GM21619 (cell line): ENCODE results near the gene WBP1L.

ENCODE experiments used
- ATAC-seq: cut with Tn5 transposase; IDR thresholded peaks from one replicate; pipeline ENCODE4 v1.9.1; 2021; ENCODE audit not compliant: unreplicated experiment

The WBP1L gene

DNA sequence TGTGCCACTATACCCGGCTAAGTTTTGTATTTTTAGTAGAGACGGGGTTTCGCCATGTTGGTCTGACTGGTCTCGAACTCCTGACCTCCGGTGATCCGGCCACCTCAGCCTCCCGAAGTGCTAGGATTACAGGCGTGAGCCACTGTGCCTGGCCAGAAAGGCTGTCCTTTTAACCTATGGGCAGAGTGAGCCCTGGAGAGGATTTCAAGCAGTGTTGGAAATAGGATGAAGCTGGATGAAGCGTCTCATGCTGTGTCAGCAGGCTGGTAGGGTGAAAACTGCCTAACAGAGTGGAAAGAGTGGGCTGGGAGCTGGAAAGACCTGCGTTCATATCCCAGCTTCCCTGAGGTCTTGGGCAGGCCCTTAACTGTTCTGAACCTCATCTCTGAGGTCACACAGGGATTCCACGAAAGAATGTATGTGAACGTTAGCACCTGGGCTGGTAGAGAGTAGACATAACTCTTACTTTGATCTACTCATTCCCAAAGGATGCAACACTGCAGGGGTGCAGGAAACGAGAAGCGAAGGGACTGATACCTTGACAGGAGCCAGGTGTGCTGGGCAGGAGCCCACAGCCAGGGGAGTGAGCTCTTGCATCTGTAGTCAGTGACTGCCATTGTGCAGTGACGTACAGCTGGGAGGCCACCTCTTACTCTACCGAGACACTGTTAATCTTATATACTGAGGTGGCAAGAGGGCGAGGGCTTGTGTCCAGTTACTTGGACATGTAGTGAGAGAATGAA is 34.1 kb downstream of the WBP1L start:
- no peak for ATAC-seq

DNA sequence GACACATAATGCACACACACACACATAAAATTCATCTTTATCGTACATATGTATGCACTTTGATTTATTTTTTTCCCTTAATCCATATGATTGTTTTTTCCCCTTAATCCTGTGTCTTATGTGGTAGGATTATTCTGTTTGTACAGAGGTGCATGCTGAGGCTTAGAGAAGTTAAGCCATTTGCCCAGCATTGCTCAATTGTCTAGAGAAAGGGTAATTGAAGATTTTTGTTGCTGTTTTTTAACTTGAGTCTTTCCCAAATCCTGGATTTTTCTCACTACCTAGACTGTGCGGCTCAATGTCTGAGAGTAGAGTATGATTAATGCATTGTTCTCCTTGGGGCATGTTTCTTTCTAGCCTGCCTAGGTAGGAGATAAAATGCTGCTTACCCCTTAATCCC is 35.0 kb downstream of the WBP1L start:
- no peak for ATAC-seq

DNA sequence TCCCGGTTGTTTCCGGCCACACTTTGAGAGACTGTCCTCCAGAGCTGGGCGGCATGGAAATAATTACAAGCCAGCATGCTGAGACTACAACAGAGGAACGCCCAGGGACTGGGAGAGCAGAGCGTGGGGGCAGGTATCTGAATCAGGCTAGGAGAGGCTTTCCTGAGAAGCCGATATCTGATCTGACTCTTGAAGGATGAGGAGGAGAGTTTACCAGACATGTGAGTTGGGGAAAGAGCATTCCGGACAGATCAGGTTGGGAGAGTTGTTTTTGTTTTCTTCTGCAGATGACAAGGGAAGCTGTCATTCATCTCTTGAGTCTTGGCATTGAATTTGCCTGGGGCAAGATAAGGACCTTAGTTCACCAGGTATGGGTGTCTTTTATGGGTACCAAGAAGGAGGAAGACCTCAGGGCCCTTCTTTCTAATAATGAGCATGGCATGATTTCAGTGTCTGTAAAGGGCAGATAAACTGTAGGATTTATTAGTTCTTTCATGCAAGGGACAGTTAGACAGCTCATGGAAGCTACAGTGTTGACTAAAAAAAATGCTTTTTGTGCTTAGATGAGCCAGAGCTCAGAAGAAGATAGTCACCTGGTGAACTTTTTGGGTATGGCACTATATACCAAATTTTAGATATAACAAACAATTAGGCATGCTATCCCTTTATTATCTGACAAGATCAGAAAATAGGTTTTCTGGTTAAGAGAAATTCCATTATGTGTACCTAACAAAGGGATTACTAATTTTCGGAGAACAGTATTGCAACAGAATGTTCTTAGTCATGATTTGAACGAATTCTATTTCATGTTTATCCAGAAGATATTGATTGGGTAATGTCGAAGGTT is 36.2 kb downstream of the WBP1L start:
- no peak for ATAC-seq

DNA sequence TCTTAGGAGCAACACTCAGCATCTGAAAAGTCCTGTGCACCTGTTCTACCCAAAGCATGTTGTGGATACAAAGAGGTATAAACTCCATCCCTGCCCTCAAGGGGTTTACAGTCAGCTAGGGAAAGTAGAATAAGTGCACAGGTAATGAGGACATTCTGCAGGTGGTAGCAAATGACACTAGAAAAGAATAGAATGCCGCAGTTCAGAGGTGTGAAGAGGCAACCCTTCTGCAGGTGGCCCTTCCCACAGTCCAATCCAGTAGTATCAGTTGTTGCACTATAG is 36.7 kb downstream of the WBP1L start:
- ATAC-seq, result no peak

DNA sequence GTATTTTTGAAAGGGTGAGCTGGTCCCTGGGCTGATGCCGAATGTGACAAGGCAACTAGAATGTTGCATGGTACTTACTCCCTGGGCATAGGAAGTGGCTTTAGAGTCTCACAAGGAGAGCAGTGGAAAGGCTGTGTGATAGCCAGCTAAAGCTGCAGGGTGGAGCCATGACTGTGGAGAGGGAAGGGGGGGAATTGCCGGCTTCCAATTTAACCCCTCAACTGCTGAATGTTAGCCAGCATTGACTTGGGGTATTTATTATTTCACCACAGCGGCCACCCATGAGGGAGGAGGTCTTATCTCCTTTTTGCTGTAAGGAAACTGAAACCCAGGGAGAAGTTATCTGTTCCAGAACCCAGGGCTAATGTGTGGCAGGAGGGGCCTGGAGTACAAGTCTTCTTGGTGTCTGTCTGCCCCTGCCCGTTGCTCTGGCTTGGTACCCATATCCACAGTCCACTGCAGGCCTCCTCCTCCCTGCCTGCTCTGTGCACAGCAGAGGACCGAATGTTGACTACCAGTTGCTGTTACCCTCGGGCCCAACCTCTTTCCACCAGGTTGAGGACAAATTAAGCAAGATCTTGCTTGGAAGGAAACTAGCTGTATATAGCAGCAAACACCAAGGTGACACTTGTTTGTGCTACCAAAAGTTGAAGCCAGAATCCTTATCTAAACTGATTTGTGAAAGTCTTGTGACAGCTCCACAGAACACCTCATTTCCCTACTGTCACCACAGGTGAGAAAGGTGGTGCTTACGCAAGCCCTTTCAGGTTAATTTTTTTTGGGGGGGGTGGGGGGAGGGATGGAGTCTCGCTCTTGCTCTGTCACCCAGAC is 37.6 kb downstream of the WBP1L start:
- ATAC-seq, result no peak

DNA sequence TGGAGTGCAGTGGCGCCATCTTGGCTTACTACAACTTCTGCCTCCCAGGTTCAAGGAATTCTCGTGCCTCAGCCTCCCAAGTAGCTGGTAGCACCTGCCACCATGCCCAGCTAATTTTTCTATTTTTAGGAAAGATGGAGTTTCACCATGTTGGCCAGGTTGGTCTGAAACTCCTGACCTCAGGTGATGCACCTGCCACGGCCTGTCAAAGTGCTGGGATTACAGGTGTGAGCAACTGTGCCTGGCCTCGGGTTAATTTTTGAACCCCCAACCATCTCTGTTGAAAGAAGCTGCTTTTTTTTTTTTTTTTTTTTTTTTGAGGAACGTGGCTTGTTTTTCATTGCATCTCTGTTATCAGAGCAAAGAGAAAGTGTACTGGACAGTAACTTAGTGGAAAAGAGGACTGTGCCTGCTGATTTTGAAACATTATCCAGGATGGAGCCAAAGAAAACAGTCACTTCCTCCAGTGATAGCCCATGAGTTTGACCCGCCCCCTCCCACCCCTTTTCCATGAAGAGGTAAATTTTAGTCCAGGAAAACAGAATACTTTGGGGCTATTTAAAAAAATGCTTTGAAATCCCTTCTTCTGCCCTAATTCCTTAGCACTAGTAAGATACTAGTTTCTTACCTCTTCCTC is 38.3 kb downstream of the WBP1L start:
- no peak for ATAC-seq

DNA sequence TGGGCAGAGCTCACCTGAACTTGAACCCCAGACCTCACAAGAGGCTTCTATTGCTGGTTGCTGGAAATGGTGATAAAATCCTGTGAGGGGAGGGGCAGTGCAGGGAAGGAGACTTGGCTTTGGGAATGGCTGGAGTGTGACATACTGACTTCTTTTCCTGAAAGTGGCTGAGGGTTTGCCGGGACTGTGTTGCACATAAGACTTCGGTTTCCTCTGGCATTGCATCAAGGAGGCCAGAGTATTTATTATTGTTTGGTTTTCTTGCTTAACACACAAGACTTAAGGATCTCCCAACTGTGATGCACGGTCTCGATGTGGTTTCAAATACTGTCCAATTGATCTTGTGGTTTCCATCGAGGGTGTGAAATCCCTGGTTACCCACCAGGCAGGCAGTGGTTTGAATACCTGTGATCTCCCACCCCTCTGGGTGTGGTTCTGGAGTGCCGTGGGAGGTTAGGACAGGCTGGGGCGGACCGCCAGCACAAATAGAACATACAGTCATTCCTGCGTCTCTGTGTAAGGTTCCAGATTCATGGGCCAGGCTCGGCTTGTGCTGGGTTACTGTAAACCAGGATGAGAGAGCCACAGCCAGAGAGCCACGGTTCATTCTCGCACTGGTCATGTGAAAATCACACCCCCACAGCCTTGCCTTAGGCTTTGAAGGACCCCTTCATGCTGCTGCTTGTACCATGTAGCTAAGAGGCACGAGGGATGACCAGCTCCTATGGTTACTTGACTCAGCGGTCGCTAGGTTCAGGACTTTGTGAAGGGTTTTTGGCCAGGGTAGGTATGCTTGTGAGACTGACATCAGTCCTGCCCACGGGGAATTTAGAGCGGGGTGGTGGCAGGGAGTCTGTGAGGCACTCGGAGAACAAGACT is 39.2 kb downstream of the WBP1L start:
- no peak for ATAC-seq

DNA sequence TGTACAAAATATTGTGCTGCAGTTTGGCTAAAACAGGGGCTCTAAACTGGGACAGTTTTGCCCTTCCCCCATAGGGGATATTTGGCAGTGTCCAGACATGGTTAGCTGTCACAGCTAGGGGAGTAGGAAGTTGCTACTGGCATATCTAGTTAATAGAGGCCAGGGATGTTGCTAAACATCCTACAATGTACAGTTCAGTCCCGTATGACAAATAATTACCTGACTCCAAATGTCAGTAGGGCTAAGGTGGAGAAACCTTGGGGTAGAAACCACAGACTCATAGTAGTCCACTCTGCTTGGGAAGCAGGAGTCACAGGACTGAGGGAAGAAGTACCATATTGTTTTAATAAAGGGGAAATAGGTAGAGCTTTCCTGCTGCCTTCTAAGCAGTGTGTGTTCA is 39.8 kb downstream of the WBP1L start:
- no peak for ATAC-seq

DNA sequence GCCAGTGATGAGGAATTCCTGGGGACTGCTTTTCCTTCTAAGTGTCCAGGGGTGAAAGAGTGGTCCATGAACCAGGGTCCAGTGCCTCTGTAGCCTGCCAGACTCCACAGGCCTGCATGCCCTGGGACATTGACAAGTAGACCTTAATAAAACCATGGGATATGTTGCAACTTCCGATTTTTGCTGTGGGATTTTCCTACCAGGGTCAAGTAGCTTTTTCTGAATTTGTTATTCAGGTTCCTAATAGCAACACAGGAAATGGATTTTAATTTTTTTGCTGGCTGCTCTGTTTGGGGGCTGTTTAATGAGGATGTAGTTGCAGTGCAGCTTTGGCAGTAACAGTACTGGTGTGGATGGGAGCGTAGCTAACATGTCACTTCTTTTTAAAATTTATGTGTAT is 42.1 kb downstream of the WBP1L start:
- ATAC-seq, result no peak

DNA sequence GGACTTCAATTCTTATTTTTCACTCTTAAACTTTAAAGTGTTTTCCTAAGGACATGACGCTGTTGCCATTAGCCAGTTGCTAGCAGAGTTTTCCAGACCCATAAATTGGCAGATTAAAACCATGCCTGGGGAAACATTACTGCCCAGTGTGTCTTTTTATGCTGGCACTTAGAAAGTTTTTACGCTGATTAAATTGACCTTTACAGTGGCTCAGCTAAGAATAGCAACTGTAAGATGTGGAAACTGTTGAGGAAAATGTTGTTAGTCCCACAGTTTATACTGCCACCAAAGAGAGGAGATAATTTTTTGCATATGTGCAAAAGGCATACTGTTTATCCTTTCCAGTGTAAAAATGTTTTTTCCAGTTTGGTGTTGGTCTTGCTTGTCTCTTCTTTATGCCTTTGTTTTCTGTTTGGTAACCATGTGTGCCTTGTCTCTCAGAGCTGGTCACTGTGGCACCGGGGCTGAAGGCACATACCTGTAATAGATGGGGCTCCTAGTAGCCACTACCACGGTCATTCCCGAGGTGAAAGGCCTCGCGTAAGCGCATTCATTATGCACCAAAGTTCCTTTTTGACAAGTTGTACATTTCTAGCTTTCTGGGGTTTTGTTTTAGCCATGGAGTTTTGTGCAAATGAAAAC is 48.1 kb downstream of the WBP1L start:
- ATAC-seq, result no peak

DNA sequence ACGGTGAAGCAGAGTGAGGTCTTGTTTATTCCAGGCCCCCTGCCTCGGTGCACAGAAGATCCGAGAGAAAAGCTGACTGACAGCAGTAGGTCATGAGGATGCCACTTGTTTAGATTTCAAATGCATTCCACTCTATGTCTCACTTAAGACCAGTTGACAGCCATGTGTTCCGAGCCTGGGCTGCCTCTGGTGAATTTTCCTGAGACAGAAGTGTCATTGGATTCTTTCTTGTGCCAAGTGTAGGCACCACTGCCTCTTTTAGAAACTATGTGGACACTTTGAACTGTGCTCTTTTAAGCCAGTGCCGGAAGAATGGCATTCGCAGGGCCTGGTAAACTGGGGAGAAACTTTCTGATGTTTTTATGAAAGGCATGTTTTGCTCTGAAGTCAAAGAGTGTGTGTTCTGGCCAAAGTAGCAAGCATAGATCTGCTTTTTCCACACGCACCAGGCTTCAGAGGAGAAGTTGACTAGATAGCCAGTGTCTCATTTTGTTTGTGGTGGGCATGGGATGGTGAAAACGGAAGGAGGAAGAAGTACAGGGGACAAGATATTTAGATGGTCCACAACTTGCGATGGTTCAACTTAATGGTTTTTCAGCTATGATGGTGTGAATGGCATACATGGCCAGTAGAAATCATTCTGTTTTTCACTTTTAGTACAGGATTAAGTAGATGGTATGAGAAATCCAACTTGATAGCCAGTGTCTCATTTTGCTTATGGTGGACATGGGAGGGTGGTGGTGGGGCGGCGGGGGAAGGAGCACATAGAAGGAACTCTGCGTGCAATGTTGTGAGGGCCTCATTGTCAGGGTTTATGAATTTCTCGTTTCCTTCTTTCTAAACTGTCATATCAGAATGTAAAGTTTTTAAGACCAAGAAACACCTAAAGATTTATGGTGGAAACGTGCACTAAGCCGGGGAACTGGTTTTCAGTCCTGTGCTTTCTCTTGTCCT is 52.0 kb downstream of the WBP1L start:
- peak; percentile 15 for ATAC-seq

DNA sequence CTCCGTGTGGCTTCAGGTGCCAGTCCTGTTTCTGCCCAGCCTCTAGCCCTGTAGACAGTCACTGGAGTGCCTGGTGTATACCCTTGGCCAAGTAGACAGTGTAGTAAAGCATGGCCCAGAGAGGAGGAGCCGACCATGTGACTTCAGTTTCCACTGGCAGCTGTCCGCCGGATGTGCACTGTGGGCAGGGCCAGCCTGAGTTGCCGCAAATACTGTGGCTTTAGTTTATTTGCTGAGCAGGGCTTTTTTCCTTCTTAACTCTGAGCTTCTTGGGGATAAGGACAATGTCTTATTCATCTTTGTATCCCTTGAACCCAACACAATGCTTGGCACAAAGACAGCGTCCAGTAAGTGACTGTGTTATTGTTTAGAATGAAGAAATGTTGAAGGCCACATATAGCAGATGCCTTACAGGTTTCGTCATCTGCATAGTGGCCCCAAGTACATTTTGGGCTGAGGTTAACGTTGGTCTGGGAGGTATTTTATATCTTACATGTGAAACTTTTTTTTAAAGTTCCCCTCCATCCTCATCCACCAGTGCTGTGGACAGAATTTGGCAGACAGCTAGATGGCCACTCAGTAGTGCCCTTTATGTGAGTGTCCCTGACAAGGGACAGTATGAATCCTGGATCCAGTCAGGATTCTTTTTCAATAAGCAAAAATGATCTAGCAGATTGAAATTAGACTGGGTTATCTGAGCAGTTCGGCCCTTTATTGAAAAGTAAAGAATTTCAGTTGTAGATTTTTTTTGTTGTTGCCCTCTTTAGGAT is 52.8 kb downstream of the WBP1L start:
- ATAC-seq, result peak; percentile 99

DNA sequence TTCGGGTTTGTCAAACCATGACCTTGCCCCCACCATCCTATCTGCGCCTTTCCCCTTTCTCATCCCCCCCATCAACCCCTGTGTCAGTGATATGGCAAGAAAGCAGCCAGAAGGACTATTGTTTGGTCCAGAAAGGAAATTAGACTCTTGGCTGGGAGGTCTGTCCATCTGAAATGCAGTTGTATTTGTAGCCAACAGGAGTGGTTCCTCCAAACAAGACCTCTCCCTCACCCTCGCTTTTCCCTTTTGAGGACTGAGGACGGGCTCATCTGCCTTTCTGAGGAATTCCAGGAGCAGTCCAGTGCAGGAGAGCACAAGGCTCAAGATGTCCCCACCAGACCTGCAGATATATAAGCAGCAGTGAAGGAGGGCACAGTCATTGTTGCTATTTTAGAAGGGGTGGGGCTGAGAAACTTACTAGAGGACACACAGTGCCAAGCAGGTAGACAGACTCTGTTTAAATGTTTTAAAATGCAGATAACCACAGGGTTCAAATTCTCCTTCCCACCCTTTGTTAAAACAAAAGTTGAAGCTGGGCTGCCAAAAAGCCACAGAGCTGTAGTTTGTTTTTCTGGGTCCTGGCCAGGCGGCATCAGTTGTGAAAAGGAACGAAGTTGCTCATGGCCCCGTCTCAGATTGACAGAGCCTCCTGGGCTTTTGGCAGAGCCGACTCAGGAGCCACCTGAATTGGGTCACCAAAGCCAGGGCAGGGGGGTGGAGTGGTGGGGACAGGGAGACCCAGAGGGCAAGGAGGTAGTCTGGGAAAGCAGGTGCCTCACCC is 56.1 kb downstream of the WBP1L start:
- ATAC-seq, result no peak

DNA sequence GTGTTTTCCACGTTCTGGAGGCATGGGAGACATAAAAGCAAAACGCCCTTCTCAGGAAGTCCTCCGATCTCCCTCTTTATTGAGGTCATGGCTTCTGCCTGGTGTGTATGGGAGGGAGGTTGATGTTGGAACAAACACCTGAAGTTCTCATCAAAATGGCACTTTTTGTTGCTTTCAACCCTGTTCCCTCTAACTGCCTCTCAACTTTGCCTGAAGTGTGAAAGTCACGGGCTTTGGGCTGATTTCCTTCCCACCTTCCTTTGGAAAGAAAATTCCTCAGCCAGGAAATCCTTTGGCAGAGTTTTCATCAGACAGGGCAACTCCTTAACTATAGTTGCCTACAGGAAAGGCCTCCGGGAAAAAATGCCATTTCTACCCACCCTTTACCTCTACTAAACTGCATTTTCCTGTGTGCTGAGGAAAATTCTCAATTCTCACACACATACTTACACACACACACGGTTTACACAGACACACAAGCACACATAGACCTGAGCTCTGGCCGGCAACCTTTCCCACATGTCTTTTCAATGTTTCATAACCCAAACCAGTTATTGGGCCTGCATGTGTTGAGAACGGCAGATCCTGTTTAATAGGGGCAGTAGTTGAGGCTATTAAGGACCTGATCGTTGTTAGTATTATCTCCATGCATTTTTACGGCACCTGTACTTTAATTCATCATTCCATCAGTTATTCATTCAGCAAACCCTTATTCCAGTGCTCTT is 57.0 kb downstream of the WBP1L start:
- no peak for ATAC-seq

DNA sequence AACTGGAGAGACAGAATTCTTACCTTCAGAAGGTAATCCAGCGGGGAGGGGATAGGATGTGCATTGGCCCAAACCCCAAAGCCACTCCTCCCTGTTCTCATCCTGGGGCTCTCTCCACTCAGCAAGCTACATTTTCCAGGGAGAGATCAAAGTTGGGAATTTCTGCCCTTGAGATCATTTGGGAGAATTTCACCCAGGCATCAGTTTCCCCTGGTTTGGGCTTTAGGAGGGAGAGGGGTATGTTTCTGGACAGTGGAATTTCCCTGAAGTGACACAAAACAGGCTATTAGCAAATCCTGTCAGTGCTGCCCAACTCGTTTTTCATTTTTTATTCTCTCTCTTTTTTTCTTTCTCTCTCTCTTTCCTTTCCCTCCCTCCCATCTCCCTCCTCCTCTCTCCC is 57.7 kb downstream of the WBP1L start:
- ATAC-seq, result no peak

DNA sequence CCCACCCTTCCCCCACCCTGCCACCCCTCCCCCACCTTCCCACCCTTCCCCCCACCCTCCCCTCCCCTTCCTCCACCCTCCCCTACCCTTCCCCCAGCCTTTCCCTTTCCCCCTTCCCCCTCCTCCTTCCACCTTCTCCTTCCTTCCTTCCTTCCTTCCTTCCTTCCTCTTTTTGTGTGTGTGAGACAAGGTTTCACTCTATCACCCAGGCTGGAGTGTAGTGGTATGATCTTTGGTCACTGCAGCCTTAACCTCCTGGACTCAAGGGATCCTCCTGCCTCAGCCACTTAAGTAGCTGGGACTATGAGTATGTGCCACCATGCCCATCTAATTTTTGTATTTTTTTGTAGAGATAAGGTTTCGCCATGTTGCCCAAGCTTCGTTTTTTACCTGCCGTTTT is 58.2 kb downstream of the WBP1L start:
- no peak for ATAC-seq
